Thyroid gland (tissue), 4 donors: ENCODE measurements around the gene CR1. TPM values are rescaled to one million over a fixed set of nuclear protein-coding genes. Genes with fewer than 3 reads are reported as not detected.
"Not testable (repeated sequence)": the region's sequence is repeated elsewhere in the genome, so short reads cannot be mapped to it uniquely, and the experiment has no call there.

Experiments used
- DNase-seq, 2 donors: peaks; one replicate each; pipeline ENCODE4 v3.0.0-alpha.2; 2019
- H3K27ac ChIP-seq, 3 donors: fragments of 200-600 bp; sonication (generic); 1 replicate in 2 of 3; 2 replicates in 1 of 3; pipeline ENCODE4 v1.5.1; 2016 to 2019; ENCODE audit warnings: mild to moderate bottlenecking in 1 of 3, moderate library complexity in 1 of 3
- H3K27me3 ChIP-seq: fragments of 200-600 bp; sonication (generic); one replicate; pipeline ENCODE4 v1.5.1; 2019
- H3K36me3 ChIP-seq, 2 donors: fragments of 200-600 bp; sonication (generic); one replicate each; pipeline ENCODE4 v1.5.1; 2016 to 2019
- H3K4me1 ChIP-seq, 2 donors: fragments of 200-600 bp; sonication (generic); one replicate each; pipeline ENCODE4 v1.5.1; 2017 to 2019
- H3K4me3 ChIP-seq, 3 donors: fragments of 200-600 bp; sonication (generic); replicated peaks in 1 of 3; 1 replicate in 2 of 3; 2 replicates in 1 of 3; pipeline ENCODE4 v1.5.1; 2016; ENCODE audit warnings: mild to moderate bottlenecking in 1 of 3
- H3K9me3 ChIP-seq: fragments of 200-600 bp; sonication (generic); one replicate; pipeline ENCODE4 v1.5.1; 2017
- POLR2A ChIP-seq, 2 donors: fragments of 450-650 bp; IDR thresholded peaks; one replicate each; pipeline ENCODE4 v1.6.1; 2017; ENCODE audit warnings: antibody characterized with exemption in 2 of 2, mild to moderate bottlenecking in 2 of 2, moderate library complexity in 1 of 2
- WGBS, 2 donors: methylation state at CpG; one replicate each; pipeline ENCODE4 v1.1.5; 2017; 5-methylcytosine and 5-hydroxymethylcytosine counted together
- intact Hi-C: fragments of 100-400 bp; cut with DNase I; formaldehyde crosslinking; loops from one replicate; pipeline ENCODE4 v1.15.1; 2023
- total RNA-seq, 4 donors: library from RNA; depleted of rRNA; stranded (reverse); fragments of >200 nt; gene quantifications; one replicate each; pipeline ENCODE4 v1.2.3, GENCODE V29; 2016
- TF ChIP-seq, protein P1 (sequence below), 6 experiments: fragments of 200-600 bp in 3 of 6; fragments of 450-650 bp in 3 of 6; sonication (generic) in 3 of 6; IDR thresholded peaks; one replicate each; pipeline ENCODE4 v1.5.1; 2016 to 2019; ENCODE audit warnings: antibody characterized with exemption in 6 of 6, mild to moderate bottlenecking in 2 of 6, inconsistent platforms in 1 of 6, moderate library complexity in 1 of 6

CR1 gene
- total RNA-seq, 4 donors from 2014 or later = 0.49 to 5.8 (median 1.2) TPM

DNA sequence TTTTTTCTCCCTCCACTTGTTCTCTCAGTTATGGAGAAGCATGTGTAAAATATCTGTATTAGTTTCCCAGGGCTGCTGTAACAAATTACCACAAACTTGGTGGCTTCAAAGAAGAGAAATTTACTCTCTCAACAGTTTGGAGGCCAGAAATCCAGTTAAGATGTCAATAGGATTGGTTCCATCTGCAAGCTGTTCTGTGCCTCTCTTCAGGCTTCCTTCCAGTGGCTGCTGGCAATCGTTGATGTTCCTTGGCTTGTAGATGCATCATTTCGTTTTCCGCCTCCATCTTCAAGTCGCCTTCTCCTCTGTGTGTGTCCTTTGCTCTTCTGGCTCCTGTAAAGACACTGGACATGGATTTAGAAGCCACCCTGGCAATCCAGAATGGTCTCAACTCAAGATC is 194.6 kb downstream of the CR1 start:
- H3K4me1 ChIP-seq, H3K9me3 ChIP-seq, H3K4me3 ChIP-seq, DNase-seq, intact Hi-C loops, H3K36me3 ChIP-seq, H3K27me3 ChIP-seq, H3K27ac ChIP-seq: not testable (repeated sequence)
- WGBS, 2 donors = 92 to 98% methylated on average over 4 of the region's 4 CpGs

GRCh38 chr1:207691010-207691409 is 195.1 kb downstream of the CR1 start:
- TF ChIP-seq, protein P1, sequence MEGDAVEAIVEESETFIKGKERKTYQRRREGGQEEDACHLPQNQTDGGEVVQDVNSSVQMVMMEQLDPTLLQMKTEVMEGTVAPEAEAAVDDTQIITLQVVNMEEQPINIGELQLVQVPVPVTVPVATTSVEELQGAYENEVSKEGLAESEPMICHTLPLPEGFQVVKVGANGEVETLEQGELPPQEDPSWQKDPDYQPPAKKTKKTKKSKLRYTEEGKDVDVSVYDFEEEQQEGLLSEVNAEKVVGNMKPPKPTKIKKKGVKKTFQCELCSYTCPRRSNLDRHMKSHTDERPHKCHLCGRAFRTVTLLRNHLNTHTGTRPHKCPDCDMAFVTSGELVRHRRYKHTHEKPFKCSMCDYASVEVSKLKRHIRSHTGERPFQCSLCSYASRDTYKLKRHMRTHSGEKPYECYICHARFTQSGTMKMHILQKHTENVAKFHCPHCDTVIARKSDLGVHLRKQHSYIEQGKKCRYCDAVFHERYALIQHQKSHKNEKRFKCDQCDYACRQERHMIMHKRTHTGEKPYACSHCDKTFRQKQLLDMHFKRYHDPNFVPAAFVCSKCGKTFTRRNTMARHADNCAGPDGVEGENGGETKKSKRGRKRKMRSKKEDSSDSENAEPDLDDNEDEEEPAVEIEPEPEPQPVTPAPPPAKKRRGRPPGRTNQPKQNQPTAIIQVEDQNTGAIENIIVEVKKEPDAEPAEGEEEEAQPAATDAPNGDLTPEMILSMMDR (IDR thresholded peaks at IDR 0.05) = no peak
- no peak for TF ChIP-seq POLR2A (IDR thresholded peaks at IDR 0.05)
- intact Hi-C loops = no loop called here
- no peak overlapping the region for H3K27ac ChIP-seq
- H3K9me3 ChIP-seq = no peaks in the 10 kb centered on the region
- no peak overlapping the region for H3K4me3 ChIP-seq
- DNase-seq = no peak
- no peaks in the 10 kb centered on the region for H3K27me3 ChIP-seq
- H3K4me1 ChIP-seq = no peaks in the 10 kb centered on the region
- H3K36me3 ChIP-seq = no peaks in the 10 kb centered on the region

Other genes with a start within 250 kb of the CR1 start
- 10 to 100 TPM; 29.7 to 61.9 (median 43.3) TPM for gene CD55, start 174.5 kb upstream of the CR1 start, total RNA-seq
- gene CR2, start 41.8 kb upstream of the CR1 start, total RNA-seq = under 1 TPM in 2 of 4 donors, not detected in 2; 0.11 to 0.15 TPM
- under 1 TPM in 1 of 4 donors, not detected in 3; 0.22 TPM for gene CR1L, start 149.0 kb downstream of the CR1 start, total RNA-seq